Measurements from ENCODE around the gene CD302.

- TF ChIP-seq EZH2 (IDR thresholded peaks at IDR 0.05) (no peak), CTCF (IDR thresholded peaks at IDR 0.05) (no peak), EZH2phosphoT487 (IDR thresholded peaks at IDR 0.05) (no peak)
These were observed 35.9 kb downstream of the CD302 start for GRCh38 chr2:159762075-159762474.
